CD4-positive, alpha-beta T cell (primary cell): ENCODE data around the gene CXCL16. TPM values are rescaled to one million over a fixed set of nuclear protein-coding genes. Genes with fewer than 3 reads are reported as not detected.

ENCODE experiments used
- ATAC-seq: fragments of 200-7000 bp; cut with Tn5 transposase; one replicate; pipeline ENCODE4 v1.10.0; 2022; ENCODE audit warnings: mild to moderate bottlenecking; ENCODE audit not compliant: poor library complexity
- CTCF ChIA-PET: fragments of 350-600 bp; sonication (Branson Sonifier 250); formaldehyde crosslinking; loops from one replicate; lab custom pipeline; 2021; ENCODE audit warnings: antibody characterized with exemption, inconsistent platforms; lab: Charles Lee
- POLR2A ChIA-PET: fragments of 350-600 bp; sonication (Branson Sonifier 250); formaldehyde crosslinking; loops from one replicate; lab custom pipeline; 2021; ENCODE audit warnings: antibody characterized with exemption, inconsistent platforms; lab: Charles Lee
- DNase-seq, 14 experiments: peaks; one replicate each; pipeline ENCODE4 v3.0.0-alpha.2; 2013 to 2020; ENCODE audit warnings: mixed read lengths in 2 of 14
- H3K27ac ChIP-seq, 2 donors: one replicate each; pipeline versions ENCODE4 v1.5.1 to v1.7.0; 2013; ENCODE audit warnings: low read length in 2 of 2, low read depth in 1 of 2, mild to moderate bottlenecking in 1 of 2
- H3K27me3 ChIP-seq, 2 experiments: 1 replicate in 1 of 2; 2 replicates in 1 of 2; pipeline versions ENCODE4 v1.6.1 to v1.7.0; 2013; ENCODE audit warnings: low read length in 2 of 2, control low read depth in 1 of 2, mild to moderate bottlenecking in 1 of 2, moderate library complexity in 1 of 2; ENCODE audit not compliant: insufficient read depth in 2 of 2, control insufficient read depth in 1 of 2
- H3K36me3 ChIP-seq: one replicate; pipeline ENCODE4 v1.6.1; 2013; ENCODE audit warnings: low read length, control low read depth; ENCODE audit not compliant: insufficient read depth
- H3K4me1 ChIP-seq: one replicate; pipeline ENCODE4 v1.6.1; 2013; ENCODE audit warnings: low read length, control low read depth; ENCODE audit not compliant: insufficient read depth
- H3K4me3 ChIP-seq: one replicate; pipeline ENCODE4 v1.5.1; 2013; ENCODE audit warnings: mild to moderate bottlenecking, low read length, moderate library complexity
- H3K9me3 ChIP-seq, 2 experiments: 1 replicate in 1 of 2; 2 replicates in 1 of 2; pipeline versions ENCODE4 v1.6.1 to v1.7.0; 2013; ENCODE audit warnings: low read length in 2 of 2, mild to moderate bottlenecking in 2 of 2, control low read depth in 1 of 2, moderate library complexity in 1 of 2; ENCODE audit not compliant: control insufficient read depth in 1 of 2, insufficient read depth in 1 of 2
- H3K27ac Mint-ChIP-seq: one replicate; pipeline ENCODE4 v1.8.0; 2020; ENCODE audit warnings: mixed read lengths
- H3K27me3 Mint-ChIP-seq: one replicate; pipeline ENCODE4 v1.8.0; 2021; ENCODE audit warnings: mixed read lengths
- H3K36me3 Mint-ChIP-seq: one replicate; pipeline ENCODE4 v1.8.0; 2021; ENCODE audit warnings: low read depth, mixed read lengths
- H3K4me1 Mint-ChIP-seq: one replicate; pipeline ENCODE4 v1.8.0; 2021; ENCODE audit warnings: low read depth, mixed read lengths
- H3K4me3 Mint-ChIP-seq: one replicate; pipeline ENCODE4 v1.8.0; 2020; ENCODE audit warnings: mild to moderate bottlenecking, mixed read lengths
- H3K9me3 Mint-ChIP-seq: one replicate; pipeline ENCODE4 v1.8.0; 2020; ENCODE audit warnings: mixed read lengths
- CTCF ChIP-seq: fragments of 200-600 bp; IDR thresholded peaks from one replicate; pipeline ENCODE4 v1.8.0; 2022; ENCODE audit warnings: antibody characterized with exemption, mild to moderate bottlenecking
- intact Hi-C, 2 experiments: fragments of 100-400 bp; cut with DNase I in 1 of 2; cut with micrococcal nuclease in 1 of 2; formaldehyde crosslinking; loops; one replicate each; pipeline versions ENCODE4 v1.15.1 to v1.9.0; 2023 to 2025; cut with DNase I, micrococcal nuclease
- total RNA-seq, 174 experiments: library from RNA in 2 of 174; stranded (reverse) in 2 of 174; gene quantifications; one replicate each; pipeline ENCODE4 v1.2.3 and lab custom pipeline; 2021 to 2026

Gene CXCL16
- total RNA-seq, 2 experiments from 2014 or later = 24.8 to 25.8 TPM

- no peak for ATAC-seq
- peaks cover under 1% of the 10 kb centered on the region for H3K36me3 Mint-ChIP-seq
- no peak for TF ChIP-seq CTCF
- peaks cover 24% of the 10 kb centered on the region for H3K27me3 Mint-ChIP-seq
- H3K36me3 ChIP-seq = no peaks in the 10 kb centered on the region
- H3K4me3 Mint-ChIP-seq = no peak overlapping the region
- peaks cover 21% of the 10 kb centered on the region for H3K4me1 Mint-ChIP-seq
- H3K27ac ChIP-seq = no peak overlapping the region
- ChIA-PET POLR2A (no interaction called here), CTCF (interaction anchor here (2.8 kb wide), 1 partner anchor 34 kb away, joined by 7 read pairs; the partner anchor contains the start of gene ARRB2)
- no peak overlapping the region for H3K4me3 ChIP-seq
- H3K27ac Mint-ChIP-seq = no peak overlapping the region
- DNase-seq = no peak
- H3K9me3 Mint-ChIP-seq = no peaks in the 10 kb centered on the region
- H3K27me3 ChIP-seq = peaks cover 6 to 18% of the 10 kb centered on the region in 2 experiments
- intact Hi-C loops = no loop called here
- peaks cover 0 to 5% of the 10 kb centered on the region in 2 experiments for H3K9me3 ChIP-seq
- peaks cover 39% of the 10 kb centered on the region for H3K4me1 ChIP-seq
Observed at GRCh38 chr17:4743898-4744297, 4.2 kb upstream of the CXCL16 start.

- Mint-ChIP-seq H3K4me3 (no peak overlapping the region), H3K27ac (no peak overlapping the region), H3K27me3 (peaks cover 30% of the 10 kb centered on the region), H3K4me1 (peaks cover 21% of the 10 kb centered on the region), H3K9me3 (no peaks in the 10 kb centered on the region), H3K36me3 (peaks cover 3% of the 10 kb centered on the region)
- ATAC-seq = no peak
- Histone ChIP-seq H3K27ac (no peak overlapping the region), H3K4me3 (no peak overlapping the region), H3K36me3 (no peaks in the 10 kb centered on the region), H3K9me3 (peaks cover 0 to 5% of the 10 kb centered on the region in 2 experiments), H3K27me3 (peaks cover 6 to 22% of the 10 kb centered on the region in 2 experiments), H3K4me1 (peaks cover 42% of the 10 kb centered on the region)
- ChIA-PET CTCF (interaction anchor here (2.2 to 2.8 kb wide), 2 partner anchors 34 to 47 kb away, joined by 6 to 7 read pairs; partner anchors contain the start of gene ARRB2), POLR2A (no interaction called here)
- intact Hi-C loops = no loop called here
- DNase-seq = no peak
- TF ChIP-seq CTCF = no peak
Observed at GRCh38 chr17:4743216-4743615, 3.5 kb upstream of the CXCL16 start.

- intact Hi-C loops = no loop called here
- CTCF ChIA-PET = interaction anchor here (2.2 to 2.8 kb wide), 2 partner anchors 33 to 47 kb away, joined by 6 to 7 read pairs; partner anchors contain the start of gene ARRB2
- POLR2A ChIA-PET = no interaction called here
Observed at GRCh38 chr17:4742629-4743028, 2.9 kb upstream of the CXCL16 start.

More at GRCh38 chr17:4742629-4743028, 2.9 kb upstream of the CXCL16 start:
- Mint-ChIP-seq H3K27me3 (peaks cover 31% of the 10 kb centered on the region), H3K27ac (no peak overlapping the region), H3K4me1 (peaks cover 18% of the 10 kb centered on the region), H3K4me3 (no peak overlapping the region), H3K36me3 (peaks cover 3% of the 10 kb centered on the region), H3K9me3 (no peaks in the 10 kb centered on the region)
- Histone ChIP-seq H3K27ac (no peak overlapping the region), H3K9me3 (peaks cover 0 to 5% of the 10 kb centered on the region in 2 experiments), H3K27me3 (peaks cover 6 to 22% of the 10 kb centered on the region in 2 experiments), H3K4me3 (no peak overlapping the region), H3K36me3 (no peaks in the 10 kb centered on the region), H3K4me1 (peaks cover 38% of the 10 kb centered on the region)
- no peak for TF ChIP-seq CTCF
- ATAC-seq = no peak
- no peak for DNase-seq
